ENCODE results near the gene RNF207. TPM values are rescaled to one million over a fixed set of nuclear protein-coding genes. Genes with fewer than 3 reads are reported as not detected.

Gene RNF207
- total and polyA plus RNA-seq, 4 donors = 3.3 to 13.7 (median 5.8) TPM

GRCh38 chr1:6202256-6202655 lies 3.7 kb upstream of the RNF207 start:
- DNase-seq (ENCODE audit: low spot score) = no peak
- H3K4me3 ChIP-seq (ENCODE audit: low read depth in 1 of 3, low read length in 3 of 3) = no peak overlapping the region
- TF ChIP-seq GABPA (IDR thresholded peaks at IDR 0.05 in 1 of 2, conservative IDR thresholded peaks at IDR 0.05 in 1 of 2) (no peak), REST (IDR thresholded peaks at IDR 0.05) (no peak), EGR1 (IDR thresholded peaks at IDR 0.05; ENCODE audit: low read depth in 2 of 2) (no peak), JUND (IDR thresholded peaks at IDR 0.05) (no peak), ATF3 (IDR thresholded peaks at IDR 0.05) (no peak), NR2F2 (IDR thresholded peaks at IDR 0.05) (no peak), HNF4G (IDR thresholded peaks at IDR 0.05) (no peak), TAF1 (conservative IDR thresholded peaks at IDR 0.05) (no peak), HNF4A (conservative IDR thresholded peaks at IDR 0.05) (no peak), RXRA (IDR thresholded peaks at IDR 0.05) (no peak), FOXA2 (IDR thresholded peaks at IDR 0.05) (no peak), FOXA1 (IDR thresholded peaks at IDR 0.05) (no peak), YY1 (IDR thresholded peaks at IDR 0.05) (no peak), RAD21 (IDR thresholded peaks at IDR 0.05) (no peak)
- TF ChIP-seq, protein P1, sequence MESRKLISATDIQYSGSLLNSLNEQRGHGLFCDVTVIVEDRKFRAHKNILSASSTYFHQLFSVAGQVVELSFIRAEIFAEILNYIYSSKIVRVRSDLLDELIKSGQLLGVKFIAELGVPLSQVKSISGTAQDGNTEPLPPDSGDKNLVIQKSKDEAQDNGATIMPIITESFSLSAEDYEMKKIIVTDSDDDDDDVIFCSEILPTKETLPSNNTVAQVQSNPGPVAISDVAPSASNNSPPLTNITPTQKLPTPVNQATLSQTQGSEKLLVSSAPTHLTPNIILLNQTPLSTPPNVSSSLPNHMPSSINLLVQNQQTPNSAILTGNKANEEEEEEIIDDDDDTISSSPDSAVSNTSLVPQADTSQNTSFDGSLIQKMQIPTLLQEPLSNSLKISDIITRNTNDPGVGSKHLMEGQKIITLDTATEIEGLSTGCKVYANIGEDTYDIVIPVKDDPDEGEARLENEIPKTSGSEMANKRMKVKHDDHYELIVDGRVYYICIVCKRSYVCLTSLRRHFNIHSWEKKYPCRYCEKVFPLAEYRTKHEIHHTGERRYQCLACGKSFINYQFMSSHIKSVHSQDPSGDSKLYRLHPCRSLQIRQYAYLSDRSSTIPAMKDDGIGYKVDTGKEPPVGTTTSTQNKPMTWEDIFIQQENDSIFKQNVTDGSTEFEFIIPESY (IDR thresholded peaks at IDR 0.05) = no peak
- TF ChIP-seq, protein P2, sequence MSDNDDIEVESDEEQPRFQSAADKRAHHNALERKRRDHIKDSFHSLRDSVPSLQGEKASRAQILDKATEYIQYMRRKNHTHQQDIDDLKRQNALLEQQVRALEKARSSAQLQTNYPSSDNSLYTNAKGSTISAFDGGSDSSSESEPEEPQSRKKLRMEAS (IDR thresholded peaks at IDR 0.05) = no peak
- peaks cover 0 to 2% (median under 1%) of the 10 kb centered on the region in 4 donors for H3K36me3 ChIP-seq (ENCODE audit: control insufficient read depth in 4 of 4, insufficient read depth in 3 of 4, low read depth in 1 of 4, low read length in 3 of 4)
- WGBS = 91% methylated on average over 7 of the region's 7 CpGs
- H3K27me3 ChIP-seq (ENCODE audit: control insufficient read depth in 4 of 4, insufficient read depth in 4 of 4, low read length in 3 of 4) = no peaks in the 10 kb centered on the region
- peaks cover 10 to 51% (median 31%) of the 10 kb centered on the region in 4 donors for H3K4me1 ChIP-seq (ENCODE audit: control insufficient read depth in 4 of 4, insufficient read depth in 4 of 4, low read length in 3 of 4)
- H3K27ac ChIP-seq (ENCODE audit: low read depth in 1 of 2, low read length in 2 of 2) = no peak overlapping the region
- H3K9me3 ChIP-seq (ENCODE audit: control insufficient read depth in 4 of 4, low read length in 3 of 4) = no peaks in the 10 kb centered on the region
- no peak overlapping the region for H3K9ac ChIP-seq (ENCODE audit: low read depth in 1 of 2, low read length in 2 of 2)

DNA sequence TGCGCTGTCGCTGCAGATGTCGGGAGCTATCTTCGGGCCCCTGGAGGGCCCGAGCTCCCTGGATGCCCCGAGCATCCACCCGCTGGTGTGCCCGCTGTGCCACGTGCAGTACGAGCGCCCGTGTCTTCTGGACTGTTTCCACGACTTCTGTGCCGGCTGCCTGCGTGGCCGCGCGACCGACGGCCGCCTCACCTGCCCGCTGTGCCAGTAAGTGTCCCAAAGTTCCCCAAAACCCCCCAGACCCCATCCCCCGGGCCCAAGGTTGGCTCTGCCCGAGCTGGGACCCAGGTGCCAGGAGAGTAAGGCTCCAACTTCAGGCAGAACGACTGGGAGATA lies 569 bp downstream of the RNF207 start:
- Histone ChIP-seq H3K4me1 (ENCODE audit: control insufficient read depth in 4 of 4, insufficient read depth in 4 of 4, low read length in 3 of 4) (peaks cover 3 to 29% (median 12%) of the 10 kb centered on the region in 4 donors), H3K27me3 (ENCODE audit: control insufficient read depth in 4 of 4, insufficient read depth in 4 of 4, low read length in 3 of 4) (no peaks in the 10 kb centered on the region), H3K27ac (ENCODE audit: low read depth in 1 of 2, low read length in 2 of 2) (no peak overlapping the region), H3K9me3 (ENCODE audit: control insufficient read depth in 4 of 4, low read length in 3 of 4) (no peaks in the 10 kb centered on the region), H3K9ac (ENCODE audit: low read depth in 1 of 2, low read length in 2 of 2) (peak overlapping the region in 1 of 2 donors; percentile 25), H3K36me3 (ENCODE audit: control insufficient read depth in 4 of 4, insufficient read depth in 3 of 4, low read depth in 1 of 4, low read length in 3 of 4) (peaks cover 0 to 5% (median 1%) of the 10 kb centered on the region in 4 donors), H3K4me3 (ENCODE audit: low read depth in 1 of 3, low read length in 3 of 3) (peak overlapping the region; percentile 54 to 89 (median 78))
- TF ChIP-seq RAD21 (IDR thresholded peaks at IDR 0.05) = no peak
- TF ChIP-seq FOXA1 (IDR thresholded peaks at IDR 0.05) = no peak
- TF ChIP-seq TAF1 (conservative IDR thresholded peaks at IDR 0.05) = no peak
- no peak for TF ChIP-seq FOXA2 (IDR thresholded peaks at IDR 0.05)
- TF ChIP-seq YY1 (IDR thresholded peaks at IDR 0.05) = no peak
- TF ChIP-seq, protein P1 (IDR thresholded peaks at IDR 0.05) = no peak
- 6% methylated on average over 25 of the region's 25 CpGs for WGBS
- no peak for DNase-seq (ENCODE audit: low spot score)
